Central memory CD8-positive, alpha-beta T cell (primary cell): ENCODE results near the gene MAGEA12.
"Not testable (repeated sequence)": the region's sequence is repeated elsewhere in the genome, so short reads cannot be mapped to it uniquely, and the experiment has no call there.

Experiments
- ATAC-seq: fragments of 150-1000 bp; cut with Tn5 transposase; replicated peaks from 2 replicates; pipeline ENCODE4 v1.10.0; 2022; ENCODE audit warnings: mild to moderate bottlenecking, moderate FRiP score, moderate number of reproducible peaks; ENCODE audit not compliant: poor library complexity, severe bottlenecking; ENCODE audit errors: extremely low read depth
- DNase-seq, 2 donors: peaks; one replicate each; pipeline ENCODE4 v3.0.0; 2021; ENCODE audit warnings: low spot score in 2 of 2
- H3K27ac Mint-ChIP-seq: one replicate; pipeline ENCODE4 v1.8.0; 2022; ENCODE audit warnings: low read depth, mild to moderate bottlenecking, moderate library complexity, mixed read lengths
- H3K27me3 Mint-ChIP-seq: one replicate; pipeline ENCODE4 v1.8.0; 2022; ENCODE audit warnings: mixed read lengths
- H3K36me3 Mint-ChIP-seq: one replicate; pipeline ENCODE4 v1.8.0; 2022; ENCODE audit warnings: mild to moderate bottlenecking, moderate library complexity, mixed read lengths; ENCODE audit not compliant: insufficient read depth
- H3K4me1 Mint-ChIP-seq: one replicate; pipeline ENCODE4 v1.8.0; 2022; ENCODE audit warnings: mixed read lengths
- H3K4me3 Mint-ChIP-seq: one replicate; pipeline ENCODE4 v1.8.0; 2022; ENCODE audit warnings: mild to moderate bottlenecking, moderate library complexity, mixed read lengths
- H3K9me3 Mint-ChIP-seq: one replicate; pipeline ENCODE4 v1.8.0; 2022; ENCODE audit warnings: mixed read lengths

MAGEA12 gene

GRCh38 chrX:152736528-152736927 is 3.0 kb downstream of the MAGEA12 start:
- DNase-seq, H3K9me3 Mint-ChIP-seq, H3K27me3 Mint-ChIP-seq, H3K4me1 Mint-ChIP-seq, H3K36me3 Mint-ChIP-seq, H3K4me3 Mint-ChIP-seq, ATAC-seq, H3K27ac Mint-ChIP-seq: not testable (repeated sequence)

DNA sequence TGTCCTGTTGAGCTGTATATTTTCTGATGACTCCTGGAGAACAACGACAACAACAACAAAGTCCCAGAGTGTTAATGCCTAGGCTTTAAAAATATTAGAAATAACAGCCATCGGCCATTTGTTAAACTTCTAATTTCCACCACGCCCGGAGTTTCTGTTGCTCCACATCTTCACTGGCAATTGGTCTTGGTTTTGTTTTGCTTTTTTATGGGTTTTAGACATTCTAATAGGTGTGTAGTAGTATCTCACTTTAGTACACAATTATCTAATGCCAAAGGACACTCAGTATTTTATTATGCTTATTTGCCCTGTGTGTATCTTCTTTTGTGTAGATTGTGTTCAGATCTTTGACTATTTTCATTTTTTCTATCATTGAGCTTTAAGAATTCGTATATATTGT is 5.0 kb downstream of the MAGEA12 start:
- DNase-seq (no peak), ATAC-seq (no peak)
- no peaks in the 10 kb centered on the region for H3K27me3 Mint-ChIP-seq
- H3K36me3 Mint-ChIP-seq: no peaks in the 10 kb centered on the region
- H3K4me1 Mint-ChIP-seq: no peaks in the 10 kb centered on the region
- H3K9me3 Mint-ChIP-seq: no peaks in the 10 kb centered on the region
- no peak overlapping the region for H3K27ac Mint-ChIP-seq
- no peak overlapping the region for H3K4me3 Mint-ChIP-seq

- ATAC-seq, H3K4me1 Mint-ChIP-seq, H3K27me3 Mint-ChIP-seq, DNase-seq, H3K36me3 Mint-ChIP-seq, H3K9me3 Mint-ChIP-seq, H3K4me3 Mint-ChIP-seq, H3K27ac Mint-ChIP-seq: not testable (repeated sequence)
Measured at GRCh38 chrX:152753686-152754650, 20.4 kb downstream of the MAGEA12 start, which contains the start of gene MAGEA2. MAGEA2 (minus strand) TSS chrX:152753842; CDS start chrX:152751363, 2,479 bp downstream.

- not testable (repeated sequence) for ATAC-seq, H3K36me3 Mint-ChIP-seq, H3K27me3 Mint-ChIP-seq, H3K9me3 Mint-ChIP-seq, H3K27ac Mint-ChIP-seq, H3K4me1 Mint-ChIP-seq, DNase-seq, H3K4me3 Mint-ChIP-seq
Measured at GRCh38 chrX:152754871-152755270, 21.3 kb downstream of the MAGEA12 start.

DNA sequence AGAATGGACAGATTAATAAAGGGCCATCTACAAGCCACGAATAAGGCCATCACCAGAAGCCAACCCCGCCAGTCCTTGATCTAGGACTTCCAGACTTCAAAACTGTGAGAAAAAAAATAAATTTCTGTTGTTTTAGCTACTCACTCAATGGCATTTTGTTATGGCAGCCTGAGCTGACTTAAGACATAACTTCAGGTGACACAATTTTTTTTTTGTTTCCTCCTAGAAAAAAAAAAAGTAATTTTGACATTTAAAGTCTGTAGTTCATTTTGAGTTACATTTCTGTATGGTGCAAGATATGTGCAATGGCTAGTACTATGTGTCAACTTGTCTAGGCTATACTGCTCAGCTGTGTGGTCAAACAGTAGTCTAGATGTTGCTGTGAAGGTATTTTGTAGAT is 25.4 kb downstream of the MAGEA12 start, which contains the start of gene CSAG3:
Gene CSAG3, plus strand, starts transcription at position 301 of the 400 bp plus-strand sequence.
- ATAC-seq, H3K36me3 Mint-ChIP-seq, H3K27ac Mint-ChIP-seq, H3K4me3 Mint-ChIP-seq, DNase-seq, H3K27me3 Mint-ChIP-seq, H3K9me3 Mint-ChIP-seq, H3K4me1 Mint-ChIP-seq: not testable (repeated sequence)

DNA sequence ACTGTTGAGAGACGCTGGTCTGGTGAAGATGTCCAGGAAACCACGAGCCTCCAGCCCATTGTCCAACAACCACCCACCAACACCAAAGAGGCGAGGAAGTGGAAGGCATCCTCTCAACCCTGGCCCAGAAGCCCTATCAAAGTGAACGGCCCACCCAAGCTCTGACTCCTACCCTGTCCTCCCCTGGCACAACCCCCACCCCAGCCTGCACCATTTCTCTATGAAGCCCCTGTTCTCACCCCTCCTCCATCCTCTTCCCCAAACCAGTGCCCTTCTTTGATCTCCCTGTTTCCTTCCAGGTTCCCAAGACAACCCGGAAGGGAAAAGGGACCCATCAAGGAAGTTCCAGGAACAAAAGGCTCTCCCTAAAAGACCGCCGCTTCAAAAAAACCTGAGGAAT is 26.0 kb downstream of the MAGEA12 start:
- not testable (repeated sequence) for H3K9me3 Mint-ChIP-seq, DNase-seq, H3K27ac Mint-ChIP-seq, H3K4me1 Mint-ChIP-seq, ATAC-seq, H3K4me3 Mint-ChIP-seq, H3K27me3 Mint-ChIP-seq, H3K36me3 Mint-ChIP-seq

DNA sequence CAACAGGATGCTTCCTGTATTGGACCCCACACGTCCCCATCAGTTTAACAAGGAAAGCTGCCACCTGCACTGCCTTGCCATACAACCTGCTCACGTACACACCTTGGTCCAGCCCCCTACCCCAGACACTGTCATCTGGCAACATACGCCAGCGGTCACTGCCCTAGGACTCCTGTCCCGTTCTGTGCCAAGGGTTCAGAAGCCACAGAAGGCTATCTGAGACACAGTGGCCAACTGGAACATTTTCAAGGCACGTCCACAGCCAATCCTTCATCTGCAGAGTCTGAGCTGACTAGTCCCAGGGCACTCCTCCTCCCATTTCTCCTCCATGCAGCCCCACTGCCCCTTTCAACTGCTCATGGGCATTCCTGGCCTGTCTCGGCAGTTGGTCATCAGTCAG is 28.0 kb downstream of the MAGEA12 start:
- not testable (repeated sequence) for H3K27ac Mint-ChIP-seq, H3K36me3 Mint-ChIP-seq, H3K4me1 Mint-ChIP-seq, DNase-seq, H3K27me3 Mint-ChIP-seq, ATAC-seq, H3K4me3 Mint-ChIP-seq, H3K9me3 Mint-ChIP-seq

DNA sequence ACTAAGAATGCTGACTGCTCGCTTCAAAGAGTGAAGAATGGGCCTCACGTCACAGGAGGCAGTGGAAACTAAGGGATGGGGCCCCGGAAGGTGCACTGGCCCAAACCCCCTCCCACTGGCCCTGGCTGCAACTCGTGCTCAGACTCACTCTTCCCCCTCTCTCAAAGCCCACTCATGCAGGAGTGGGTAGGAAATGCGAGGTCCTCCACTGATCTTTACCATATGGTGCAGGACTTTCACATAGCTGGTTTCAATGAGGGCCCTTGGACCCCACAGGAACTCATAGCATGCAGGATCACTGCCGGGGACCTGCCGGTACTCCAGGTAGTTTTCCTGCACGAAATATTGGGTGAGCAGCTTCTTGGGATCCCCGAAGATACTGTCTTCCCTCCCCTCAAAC is 33.0 kb downstream of the MAGEA12 start:
- H3K9me3 Mint-ChIP-seq, H3K27ac Mint-ChIP-seq, ATAC-seq: not testable (repeated sequence)

DNA sequence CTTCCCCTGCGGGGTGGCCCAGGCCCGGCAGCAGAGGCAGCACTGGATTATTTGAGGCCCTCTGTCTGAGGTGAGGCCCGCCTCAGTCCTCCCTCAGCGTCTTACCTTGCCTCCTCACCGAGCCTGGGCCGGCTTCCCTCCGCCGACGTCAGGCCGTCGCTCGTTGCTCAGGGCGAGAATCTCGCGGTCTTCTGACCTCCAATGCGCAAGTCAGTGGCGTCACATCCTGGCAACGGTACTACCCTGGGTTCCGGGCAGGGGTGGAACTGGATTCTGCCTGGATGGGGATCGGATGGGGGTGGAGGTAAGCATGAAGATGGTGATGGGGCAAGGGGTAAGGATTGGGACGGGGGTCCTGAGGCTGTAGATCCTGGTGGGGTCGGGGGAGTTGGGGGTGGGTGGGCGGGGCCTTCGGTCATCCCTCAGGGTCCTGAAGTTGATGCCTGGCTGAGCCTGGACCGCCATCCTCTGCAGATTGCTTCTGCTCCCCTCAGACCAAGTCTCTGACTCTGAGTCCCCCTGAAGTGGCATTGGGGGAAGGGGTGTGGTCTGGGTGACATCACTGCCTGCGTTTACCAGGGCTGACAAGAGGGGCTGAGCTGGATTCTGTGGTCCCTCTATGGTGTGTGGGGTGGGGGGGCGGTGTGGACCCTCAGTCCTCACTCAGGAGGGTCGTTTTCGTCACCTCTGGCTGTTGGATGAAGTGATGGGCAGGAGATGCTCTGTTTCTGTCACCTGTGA is 36.2 kb downstream of the MAGEA12 start, which contains the start of gene MAGEA6:
Gene MAGEA6, minus strand, starts transcription at position 141 of the 741 bp plus-strand sequence. CDS start 2,039 bp downstream, outside the sequence.
- not testable (repeated sequence) for H3K36me3 Mint-ChIP-seq, DNase-seq, H3K9me3 Mint-ChIP-seq, H3K27ac Mint-ChIP-seq, H3K4me3 Mint-ChIP-seq, H3K4me1 Mint-ChIP-seq, H3K27me3 Mint-ChIP-seq, ATAC-seq

More for the DNA sequence above, 33.0 kb downstream of the MAGEA12 start:
- H3K36me3 Mint-ChIP-seq, DNase-seq, H3K27me3 Mint-ChIP-seq, H3K4me1 Mint-ChIP-seq, H3K4me3 Mint-ChIP-seq: not testable (repeated sequence)

GRCh38 chrX:152787062-152787461 is 53.5 kb downstream of the MAGEA12 start:
- not testable (repeated sequence) for H3K4me3 Mint-ChIP-seq, H3K9me3 Mint-ChIP-seq, ATAC-seq, H3K27me3 Mint-ChIP-seq, H3K27ac Mint-ChIP-seq, H3K36me3 Mint-ChIP-seq, DNase-seq, H3K4me1 Mint-ChIP-seq
